Stimulated activated CD4-positive, alpha-beta T cell treated with anti-CD3 and anti-CD28 coated beads, Interleukin-15, amount 100 ng/mL, for 48 hours (primary cell): ENCODE results near the gene KNTC1.
A peak's percentile ranks its signal among the peaks of the same experiment; 100 is the strongest.
"Not testable (repeated sequence)": the region's sequence is repeated elsewhere in the genome, so short reads cannot be mapped to it uniquely, and the experiment has no call there.

ENCODE experiments used
- DNase-seq, 2 donors: peaks; one replicate each; pipeline ENCODE4 v3.0.0-alpha.2; 2020; ENCODE audit warnings: low read depth in 2 of 2

The KNTC1 gene

GRCh38 chr12:122505419-122506051 is 21.5 kb upstream of the KNTC1 start:
- no peak for DNase-seq

GRCh38 chr12:122506393-122506938 is 20.6 kb upstream of the KNTC1 start:
- DNase-seq, result no peak

- no peak for DNase-seq
These were observed 18.9 kb upstream of the KNTC1 start for GRCh38 chr12:122508163-122508562.

- not testable (repeated sequence) for DNase-seq
These were observed 14.0 kb upstream of the KNTC1 start for GRCh38 chr12:122513028-122513427.

GRCh38 chr12:122513660-122514059 is 13.4 kb upstream of the KNTC1 start:
- DNase-seq, result no peak

- DNase-seq, result no peak
These were observed 11.8 kb upstream of the KNTC1 start for GRCh38 chr12:122515275-122515674.

- DNase-seq, result no peak
These were observed 10.3 kb upstream of the KNTC1 start for GRCh38 chr12:122516544-122517361.

- DNase-seq, result no peak
These were observed 9.2 kb upstream of the KNTC1 start for GRCh38 chr12:122517877-122518276.

GRCh38 chr12:122518908-122519307 is 8.1 kb upstream of the KNTC1 start:
- DNase-seq, result no peak

GRCh38 chr12:122519418-122519817 is 7.6 kb upstream of the KNTC1 start:
- no peak for DNase-seq

GRCh38 chr12:122520676-122521075 is 6.4 kb upstream of the KNTC1 start:
- DNase-seq, result no peak

GRCh38 chr12:122523280-122523679 is 3.8 kb upstream of the KNTC1 start:
- DNase-seq, result no peak

- DNase-seq, result no peak
These were observed 3.0 kb upstream of the KNTC1 start for GRCh38 chr12:122523846-122524718.

- DNase-seq, result peak; percentile 11 to 12
These were observed 462 bp downstream of the KNTC1 start for GRCh38 chr12:122527478-122527944.

GRCh38 chr12:122528582-122528981 is 1.5 kb downstream of the KNTC1 start:
- no peak for DNase-seq

- no peak for DNase-seq
These were observed 1.9 kb downstream of the KNTC1 start for GRCh38 chr12:122528992-122529391.

GRCh38 chr12:122533856-122534255 is 6.8 kb downstream of the KNTC1 start:
- DNase-seq, result no peak

- DNase-seq, result no peak
These were observed 10.0 kb downstream of the KNTC1 start for GRCh38 chr12:122537021-122537420.

- no peak for DNase-seq
These were observed 11.4 kb downstream of the KNTC1 start for GRCh38 chr12:122538496-122538895.

GRCh38 chr12:122544537-122544936 is 17.5 kb downstream of the KNTC1 start:
- no peak for DNase-seq

GRCh38 chr12:122545855-122546254 is 18.8 kb downstream of the KNTC1 start:
- no peak for DNase-seq

GRCh38 chr12:122547330-122547729 is 20.3 kb downstream of the KNTC1 start:
- DNase-seq, result no peak
